Measurements from ENCODE around the gene ARF1.
A peak's percentile ranks its signal among the peaks of the same experiment; 100 is the strongest.

Gene ARF1

GRCh38 chr1:228082214-228082917 is at the start of gene ARF1:
Gene ARF1, plus strand, starts transcription at chr1:228082708. Its CDS starts 14,407 bp downstream, at chr1:228097115.
- peak; percentile 89 for DNase-seq

GRCh38 chr1:228033376-228033775 is 49.1 kb upstream of the ARF1 start:
- no peak for DNase-seq

GRCh38 chr1:228034954-228035837 is 47.3 kb upstream of the ARF1 start:
- no peak for DNase-seq

GRCh38 chr1:228035844-228036243 is 46.7 kb upstream of the ARF1 start:
- no peak for DNase-seq

GRCh38 chr1:228036701-228037231 is 45.7 kb upstream of the ARF1 start:
- DNase-seq = no peak

GRCh38 chr1:228037401-228038386 is 44.8 kb upstream of the ARF1 start:
- peak; percentile 9 for DNase-seq

GRCh38 chr1:228038387-228039005 is 44.0 kb upstream of the ARF1 start:
- no peak for DNase-seq

- no peak for DNase-seq
These were observed 43.3 kb upstream of the ARF1 start for GRCh38 chr1:228039006-228039903.

GRCh38 chr1:228039986-228040385 is 42.5 kb upstream of the ARF1 start:
- DNase-seq = no peak

- DNase-seq = no peak
These were observed 41.2 kb upstream of the ARF1 start for GRCh38 chr1:228041316-228041715.

- DNase-seq = no peak
These were observed 40.0 kb upstream of the ARF1 start for GRCh38 chr1:228042508-228042907.

GRCh38 chr1:228043281-228043848 is 39.1 kb upstream of the ARF1 start:
- no peak for DNase-seq

- DNase-seq = no peak
These were observed 37.5 kb upstream of the ARF1 start for GRCh38 chr1:228044961-228045360.

GRCh38 chr1:228045405-228045804 is 37.1 kb upstream of the ARF1 start:
- no peak for DNase-seq

- DNase-seq = no peak
These were observed 36.6 kb upstream of the ARF1 start for GRCh38 chr1:228045871-228046270.

- no peak for DNase-seq
These were observed 35.9 kb upstream of the ARF1 start for GRCh38 chr1:228046421-228047182.

GRCh38 chr1:228047183-228047466 is 35.4 kb upstream of the ARF1 start:
- no peak for DNase-seq

- no peak for DNase-seq
These were observed 34.4 kb upstream of the ARF1 start for GRCh38 chr1:228048120-228048519.

- DNase-seq = no peak
These were observed 33.7 kb upstream of the ARF1 start for GRCh38 chr1:228048659-228049298.
